GM12878 (cell line): ENCODE results near the gene KAT2B. TPM values are rescaled to one million over a fixed set of nuclear protein-coding genes. Genes with fewer than 3 reads are reported as not detected.

Source experiments
- ATAC-seq: fragments of 200-7000 bp; cut with Tn5 transposase; 3 replicates; pipeline ENCODE4 v1.9.1; 2020; ENCODE audit warnings: mild to moderate bottlenecking, moderate library complexity
- BruUV-seq: library from RNA; stranded (reverse); fragments of 400-500 nt; replicated peaks from 2 replicates; lab custom pipeline; 2021; lab: Mats Ljungman, UMichigan
- CTCF ChIA-PET: fragments of 300-600 bp; sonication (Branson Sonifier 250); formaldehyde crosslinking; extraction: SDS; loops from one replicate; lab custom pipeline; 2021; ENCODE audit warnings: inconsistent platforms; lab: Yijun Ruan, JAX
- POLR2A ChIA-PET: fragments of 350-600 bp; formaldehyde crosslinking; extraction: SDS; loops from one replicate; lab custom pipeline; 2021; ENCODE audit warnings: inconsistent platforms; lab: Charles Lee
- RAD21 ChIA-PET: fragments of 300-600 bp; sonication (Branson Sonifier 250); formaldehyde crosslinking; loops from one replicate; lab custom pipeline; 2023; ENCODE audit warnings: antibody characterized with exemption; ENCODE audit not compliant: unreplicated experiment; lab: Charles Lee
- SMC1A ChIA-PET: fragments of 300-600 bp; sonication (Branson Sonifier 250); formaldehyde crosslinking; loops from one replicate; lab custom pipeline; 2023; ENCODE audit not compliant: unreplicated experiment, uncharacterized antibody; lab: Charles Lee
- DNase-seq: peaks from one replicate; pipeline ENCODE4 v3.0.0-alpha.2; 2011; ENCODE audit warnings: low read depth, low spot score
- FAIRE-seq: peaks from 3 replicates; lab custom pipeline; 2011; peaks lifted over from hg19 to GRCh38; lab: Jason Lieb, UNC
- H2AFZ ChIP-seq: 2 replicates; pipeline ENCODE4 v1.6.0; 2011; ENCODE audit warnings: low read depth, low read length, control low read depth; ENCODE audit not compliant: control insufficient read depth
- H3K27ac ChIP-seq: 2 replicates; pipeline ENCODE4 v1.5.1; 2011; ENCODE audit warnings: control low read depth; ENCODE audit not compliant: control insufficient read depth, insufficient read depth
- H3K27me3 ChIP-seq, 2 experiments: replicated peaks in 1 of 2; 2 replicates each; pipeline versions ENCODE4 v1.6.0 to v1.6.1; 2011; ENCODE audit warnings: low read length in 1 of 2; ENCODE audit not compliant: control insufficient read depth in 2 of 2, insufficient read depth in 2 of 2
- H3K36me3 ChIP-seq, 2 experiments: 2 replicates each; pipeline ENCODE4 v1.5.1; 2011; ENCODE audit warnings: low read length in 1 of 2; ENCODE audit not compliant: control insufficient read depth in 2 of 2, insufficient read depth in 2 of 2
- H3K4me1 ChIP-seq: 2 replicates; pipeline ENCODE4 v1.6.1; 2011; ENCODE audit warnings: mild to moderate bottlenecking, low read length, moderate library complexity, mixed read lengths; ENCODE audit not compliant: control insufficient read depth, insufficient read depth
- H3K4me2 ChIP-seq: 2 replicates; pipeline ENCODE4 v1.6.0; 2011; ENCODE audit warnings: control low read depth; ENCODE audit not compliant: control insufficient read depth, insufficient read depth
- H3K4me3 ChIP-seq: fragments of 200-600 bp; sonication (generic); 2 replicates; pipeline ENCODE4 v1.5.1; 2016
- H3K79me2 ChIP-seq: 2 replicates; pipeline ENCODE4 v1.6.0; 2011; ENCODE audit warnings: low read length; ENCODE audit not compliant: control insufficient read depth, insufficient read depth
- H3K9ac ChIP-seq: 2 replicates; pipeline ENCODE4 v1.8.0; 2011; ENCODE audit warnings: low read length, control low read depth, mixed read lengths; ENCODE audit not compliant: control insufficient read depth, insufficient read depth
- H3K9me3 ChIP-seq: replicated peaks from 3 replicates; pipeline ENCODE4 v1.5.1; 2011; ENCODE audit warnings: mild to moderate bottlenecking, low read length; ENCODE audit not compliant: control insufficient read depth, insufficient read depth
- H4K20me1 ChIP-seq: 2 replicates; pipeline ENCODE4 v1.6.0; 2011; ENCODE audit not compliant: control insufficient read depth, insufficient read depth
- HDGF ChIP-seq: fragments of 450-650 bp; IDR thresholded peaks from 2 replicates; pipeline ENCODE4 v1.6.1; 2016; ENCODE audit warnings: antibody characterized with exemption
- MLLT1 ChIP-seq: fragments of 450-650 bp; IDR thresholded peaks from 2 replicates; pipeline ENCODE4 v1.6.1; 2016; ENCODE audit warnings: mild to moderate bottlenecking
- WGBS: methylation state at CpG from one replicate; pipeline ENCODE4 v1.1.6; 2016; ENCODE audit warnings: low lambda C conversion rate; ENCODE audit not compliant: insufficient replicate concordance, insufficient coverage; ENCODE audit errors: missing lambda C conversion rate; 5-methylcytosine and 5-hydroxymethylcytosine counted together
- in situ Hi-C: fragments of 300-500 bp; cut with MboI; formaldehyde crosslinking; loops from 9 replicates; pipeline ENCODE4 v1.14.3; 2018; ENCODE audit warnings: mixed read lengths
- intact Hi-C: fragments of 100-400 bp; cut with micrococcal nuclease; formaldehyde crosslinking; loops from one replicate; pipeline ENCODE4 v1.14.2; 2022; ENCODE audit not compliant: unreplicated experiment
- polyA plus RNA-seq, 11 experiments: library from polyadenylated mRNA; depleted of rRNA in 4 of 11; unstranded in 6 of 11; stranded (reverse) in 5 of 11; fragments of >200 nt; fragmentation: Nextera tagmentation in 4 of 11; fragmentation: Illumina TruSeq in 1 of 11; extraction: Ambion mirVana in 4 of 11; extraction: Trizol in 1 of 11; gene quantifications; 1 replicate in 1 of 11; 2 replicates in 10 of 11; pipeline versions ENCODE4 v1.2.1 to v1.2.3, GENCODE V29; 2011 to 2016; ENCODE audit warnings: inconsistent platforms in 2 of 11, missing spikeins in 2 of 11, low read depth in 1 of 11
- total RNA-seq, 4 experiments: library from RNA; depleted of rRNA in 3 of 4; stranded (reverse); fragments of >200 nt in 3 of 4; fragmentation: Illumina TruSeq in 1 of 4; extraction: Trizol in 1 of 4; gene quantifications; 2 replicates each; pipeline versions ENCODE4 v1.2.1 to v1.2.3, GENCODE V29; 2013 to 2021

The KAT2B gene
- total and polyA plus RNA-seq, 10 of the 15 experiments (the other 5 are each of a cell fraction or from before 2014, with no cell fraction given), result 2.9 to 15.2 (median 10.2) TPM

DNA sequence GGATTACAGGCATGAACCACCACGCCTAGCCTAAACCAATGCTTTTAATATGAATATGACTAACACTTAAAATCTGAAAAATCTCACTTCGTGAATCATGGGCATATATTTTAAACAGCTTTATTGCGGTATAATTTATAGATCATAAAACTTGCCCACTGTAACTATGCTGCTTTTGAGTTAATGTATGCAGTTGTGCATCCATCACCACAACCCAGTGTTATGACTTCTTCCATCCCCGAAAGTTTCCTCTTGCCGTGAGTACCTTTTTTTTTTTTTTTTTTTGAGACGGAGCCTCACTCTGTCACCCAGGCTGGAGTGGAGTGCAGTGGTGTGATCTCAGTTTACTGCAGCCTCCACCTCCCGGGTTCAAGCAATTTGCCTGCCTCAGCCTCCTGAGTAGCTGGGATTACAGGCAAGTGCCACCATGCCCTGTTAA, 7.1 kb downstream of the KAT2B start:
- H3K4me2 ChIP-seq, result peak overlapping the region; percentile 96
- in situ Hi-C loops, result loop anchor here (10.0 kb wide), 1 partner anchor 137 kb away; the partner anchor contains the start of gene SGO1

More for the DNA sequence above, 7.1 kb downstream of the KAT2B start:
- Histone ChIP-seq H3K9ac (no peak overlapping the region), H3K27ac (no peak overlapping the region)
- SMC1A ChIA-PET, result interaction anchor here (0.5 to 0.6 kb wide), 2 partner anchors 10 to 1019 kb away, joined by 3 to 4 read pairs; no protein-coding TSS in a partner anchor
- RAD21 ChIA-PET, result no interaction called here
- no peak for DNase-seq
- no TSS peak for BruUV-seq
- POLR2A ChIA-PET, result interaction anchor here (0.5 to 0.7 kb wide), 2 partner anchors 10 to 96 kb away, joined by 4 to 6 read pairs; no protein-coding TSS in a partner anchor
- no peak for FAIRE-seq
- TF ChIP-seq MLLT1 (peak; percentile 33; the same call in 1 of the 2 replicates), HDGF (no peak)
- TF ChIP-seq, all 136 proteins: peak for 1
- Histone ChIP-seq H3K79me2 (peaks cover 3% of the 10 kb centered on the region), H3K27me3 (no peaks in the 10 kb centered on the region), H3K4me3 (0 out of 2 replicates have a peak overlapping the region, but pooled peaks have one; percentile 39), H3K4me1 (peaks cover 33% of the 10 kb centered on the region), H2AFZ (no peak overlapping the region), H3K36me3 (no peaks in the 10 kb centered on the region), H3K9me3 (no peaks in the 10 kb centered on the region), H4K20me1 (no peaks in the 10 kb centered on the region)
- no peak for ATAC-seq
- 99% methylated on average over 6 of the region's 7 CpGs for WGBS
- intact Hi-C loops, result no loop called here
- CTCF ChIA-PET, result no interaction called here
